Measurements from ENCODE around the gene NUSAP1. TPM values are rescaled to one million over a fixed set of nuclear protein-coding genes. Genes with fewer than 3 reads are reported as not detected.

Gene NUSAP1
- total RNA-seq, 1 donor from 2014 or later = 23.3 TPM

- H3K4me1 Mint-ChIP-seq (ENCODE audit: unreplicated experiment) = peaks cover 27% of the 10 kb centered on the region
- H3K27ac Mint-ChIP-seq (ENCODE audit: unreplicated experiment) = peak overlapping the region; percentile 98
- DNase-seq (ENCODE audit: extremely low spot score, unreplicated experiment) = no peak
- no peak for TF ChIP-seq CTCF (IDR thresholded peaks at IDR 0.05)
- peak overlapping the region; percentile 98 for H3K4me3 Mint-ChIP-seq (ENCODE audit: unreplicated experiment)
- H3K9me3 Mint-ChIP-seq (ENCODE audit: unreplicated experiment) = no peaks in the 10 kb centered on the region
- no peaks in the 10 kb centered on the region for H3K36me3 Mint-ChIP-seq (ENCODE audit: unreplicated experiment)
- no peaks in the 10 kb centered on the region for H3K27me3 Mint-ChIP-seq (ENCODE audit: unreplicated experiment)
These were observed 413 bp downstream of the NUSAP1 start for GRCh38 chr15:41333026-41333562.

- peaks cover 33% of the 10 kb centered on the region for H3K4me1 Mint-ChIP-seq (ENCODE audit: unreplicated experiment)
- no peak for DNase-seq (ENCODE audit: extremely low spot score, unreplicated experiment)
- peak overlapping the region; percentile 98 for H3K27ac Mint-ChIP-seq (ENCODE audit: unreplicated experiment)
- no peak for TF ChIP-seq CTCF (IDR thresholded peaks at IDR 0.05)
- no peaks in the 10 kb centered on the region for H3K27me3 Mint-ChIP-seq (ENCODE audit: unreplicated experiment)
- H3K36me3 Mint-ChIP-seq (ENCODE audit: unreplicated experiment) = no peaks in the 10 kb centered on the region
- no peaks in the 10 kb centered on the region for H3K9me3 Mint-ChIP-seq (ENCODE audit: unreplicated experiment)
- H3K4me3 Mint-ChIP-seq (ENCODE audit: unreplicated experiment) = peak overlapping the region; percentile 66
These were observed 1.8 kb downstream of the NUSAP1 start for GRCh38 chr15:41334293-41335120.

- H3K27ac Mint-ChIP-seq (ENCODE audit: unreplicated experiment) = no peak overlapping the region
- no peak overlapping the region for H3K4me3 Mint-ChIP-seq (ENCODE audit: unreplicated experiment)
- DNase-seq (ENCODE audit: extremely low spot score, unreplicated experiment) = no peak
- H3K9me3 Mint-ChIP-seq (ENCODE audit: unreplicated experiment) = no peaks in the 10 kb centered on the region
- TF ChIP-seq CTCF (IDR thresholded peaks at IDR 0.05) = no peak
- H3K27me3 Mint-ChIP-seq (ENCODE audit: unreplicated experiment) = no peaks in the 10 kb centered on the region
- peaks cover 31% of the 10 kb centered on the region for H3K4me1 Mint-ChIP-seq (ENCODE audit: unreplicated experiment)
- no peaks in the 10 kb centered on the region for H3K36me3 Mint-ChIP-seq (ENCODE audit: unreplicated experiment)
These were observed 3.9 kb downstream of the NUSAP1 start for GRCh38 chr15:41336549-41336948.

- Mint-ChIP-seq H3K4me1 (ENCODE audit: unreplicated experiment) (peaks cover 26% of the 10 kb centered on the region), H3K27ac (ENCODE audit: unreplicated experiment) (peak overlapping the region; percentile 29), H3K36me3 (ENCODE audit: unreplicated experiment) (no peaks in the 10 kb centered on the region), H3K27me3 (ENCODE audit: unreplicated experiment) (no peaks in the 10 kb centered on the region), H3K4me3 (ENCODE audit: unreplicated experiment) (no peak overlapping the region), H3K9me3 (ENCODE audit: unreplicated experiment) (no peaks in the 10 kb centered on the region)
- no peak for DNase-seq (ENCODE audit: extremely low spot score, unreplicated experiment)
- no peak for TF ChIP-seq CTCF (IDR thresholded peaks at IDR 0.05)
These were observed 4.4 kb downstream of the NUSAP1 start for GRCh38 chr15:41337047-41337446.
